Fibroblast of mammary gland (primary cell): ENCODE data around the gene SYK.

Source experiments
- DNase-seq: peaks from one replicate; pipeline ENCODE4 v3.0.0-alpha.2; 2010; ENCODE audit warnings: low read depth
- H3K4me3 ChIP-seq: 2 replicates; pipeline ENCODE4 v1.5.1; 2011; ENCODE audit warnings: low read depth, mild to moderate bottlenecking, low read length, moderate library complexity; ENCODE audit not compliant: control insufficient read depth
- CTCF ChIP-seq: conservative IDR thresholded peaks from 2 replicates; pipeline ENCODE4 v1.5.1; 2011; ENCODE audit warnings: low read depth, low read length, inconsistent platforms; ENCODE audit not compliant: control insufficient read depth, insufficient read depth

The SYK gene

GRCh38 chr9:90858457-90858901 lies 56.9 kb downstream of the SYK start:
- no peak overlapping the region for H3K4me3 ChIP-seq
- no peak for TF ChIP-seq CTCF
- DNase-seq = no peak

- no peak for DNase-seq
- TF ChIP-seq CTCF = no peak
- H3K4me3 ChIP-seq = no peak overlapping the region
Observed at GRCh38 chr9:90860382-90860781, 58.8 kb downstream of the SYK start.

DNA sequence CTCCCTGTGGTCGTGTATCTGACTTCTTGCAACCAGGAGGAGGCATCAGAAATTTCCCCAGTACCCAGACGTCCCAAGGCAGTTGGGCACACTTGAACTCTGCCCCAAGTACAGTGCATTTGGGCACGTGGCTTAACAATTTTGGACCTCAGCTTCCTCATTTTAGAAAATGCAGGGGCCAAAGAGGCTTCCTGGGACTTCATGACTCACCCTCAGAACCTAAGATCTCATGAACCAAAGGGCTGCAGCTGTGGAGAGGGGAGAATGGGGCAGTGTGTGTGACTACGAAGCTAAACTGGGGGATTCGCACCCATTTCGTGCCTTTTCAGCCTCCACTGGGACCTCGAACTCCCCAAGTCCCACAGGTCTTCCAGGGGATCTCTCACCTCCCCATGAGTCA lies 59.2 kb downstream of the SYK start:
- H3K4me3 ChIP-seq = no peak overlapping the region
- DNase-seq = no peak
- no peak for TF ChIP-seq CTCF

DNA sequence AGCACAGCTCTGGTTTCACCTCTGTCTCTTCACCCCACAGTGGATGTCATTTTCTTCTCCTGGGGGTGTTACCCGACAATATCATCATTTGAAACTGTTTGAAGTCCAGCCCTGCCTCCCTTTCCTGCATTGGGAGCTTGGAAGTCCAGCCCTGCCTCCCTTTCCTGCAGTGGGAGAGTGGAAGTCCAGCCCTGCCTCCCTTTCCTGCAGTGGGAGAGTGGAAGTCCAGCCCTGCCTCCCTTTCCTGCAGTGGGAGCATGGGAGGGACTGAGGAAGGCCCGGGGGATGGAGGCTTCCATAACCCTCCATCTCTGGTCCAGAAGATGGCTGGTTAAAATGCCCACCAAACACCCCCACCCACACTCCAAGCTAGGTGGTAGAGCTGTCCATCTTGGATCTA lies 59.8 kb downstream of the SYK start:
- no peak for TF ChIP-seq CTCF
- no peak overlapping the region for H3K4me3 ChIP-seq
- no peak for DNase-seq

DNA sequence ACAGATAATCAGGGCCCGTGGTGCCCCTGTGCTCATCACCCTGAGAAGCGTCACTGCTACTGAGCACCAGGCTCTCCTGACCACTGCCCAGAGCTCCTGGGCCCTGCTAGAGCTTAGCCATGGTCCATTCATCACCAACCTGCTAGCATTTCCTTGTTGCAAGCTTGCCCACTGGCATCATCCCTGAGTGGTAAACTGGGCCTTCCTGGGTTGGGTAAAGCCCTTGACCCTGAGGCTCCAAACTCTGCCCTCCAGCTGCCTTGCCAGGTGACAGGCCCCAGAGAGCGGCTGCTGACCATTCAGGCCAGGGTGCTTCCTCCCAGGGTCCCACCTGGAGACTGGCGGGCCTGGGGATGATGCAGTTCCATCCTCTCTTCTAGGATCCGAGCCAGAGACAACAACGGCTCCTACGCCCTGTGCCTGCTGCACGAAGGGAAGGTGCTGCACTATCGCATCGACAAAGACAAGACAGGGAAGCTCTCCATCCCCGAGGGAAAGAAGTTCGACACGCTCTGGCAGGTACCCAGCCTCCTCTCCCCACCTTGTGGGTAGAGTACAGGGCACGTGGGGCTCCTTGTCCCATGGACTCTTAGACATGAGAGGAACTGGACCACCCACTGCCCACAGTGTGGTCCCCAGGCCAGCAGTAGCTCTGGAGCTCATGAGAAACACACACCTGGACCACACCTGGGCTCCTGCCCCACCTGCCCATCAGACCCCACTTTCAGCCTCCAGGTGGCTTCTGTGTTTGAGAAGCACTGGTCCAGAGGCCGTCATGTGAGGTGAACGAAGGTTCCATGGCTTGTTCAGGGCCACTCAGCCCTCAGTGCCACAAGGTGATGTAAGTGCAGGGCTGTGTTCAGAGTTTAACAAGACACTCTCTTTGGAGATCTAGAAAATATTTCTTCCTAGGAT lies 60.5 kb downstream of the SYK start:
- no peak overlapping the region for H3K4me3 ChIP-seq
- DNase-seq = no peak
- TF ChIP-seq CTCF = no peak

- no peak for DNase-seq
- no peak for TF ChIP-seq CTCF
- no peak overlapping the region for H3K4me3 ChIP-seq
Observed at GRCh38 chr9:90864779-90865178, 63.2 kb downstream of the SYK start.
